Small intestine (tissue), 7 donors: ENCODE data around the gene PRRT1. TPM values are rescaled to one million over a fixed set of nuclear protein-coding genes. Genes with fewer than 3 reads are reported as not detected.
"Not testable (repeated sequence)": the region's sequence is repeated elsewhere in the genome, so short reads cannot be mapped to it uniquely, and the experiment has no call there.

Source experiments
- DNase-seq, 2 donors: peaks; one replicate each; pipeline versions ENCODE4 v3.0.0 to v3.0.0-alpha.2; 2013
- FAIRE-seq: peaks from 2 replicates; lab custom pipeline; 2012; peaks lifted over from hg19 to GRCh38; lab: Jason Lieb, UNC
- H3K27ac ChIP-seq, 3 donors: one replicate each; pipeline ENCODE4 v1.5.1; 2013; ENCODE audit warnings: low read length in 2 of 3, mild to moderate bottlenecking in 2 of 3, control low read depth in 1 of 3, inconsistent platforms in 1 of 3, low read depth in 1 of 3, moderate library complexity in 1 of 3
- H3K27me3 ChIP-seq, 3 donors: one replicate each; pipeline ENCODE4 v1.6.1; 2013; ENCODE audit warnings: low read length in 3 of 3, inconsistent platforms in 1 of 3; ENCODE audit not compliant: control insufficient read depth in 3 of 3, insufficient read depth in 3 of 3
- H3K36me3 ChIP-seq, 3 donors: one replicate each; pipeline ENCODE4 v1.6.1; 2013; ENCODE audit warnings: low read length in 3 of 3, inconsistent platforms in 1 of 3, low read depth in 1 of 3, mild to moderate bottlenecking in 1 of 3, moderate library complexity in 1 of 3; ENCODE audit not compliant: control insufficient read depth in 3 of 3, insufficient read depth in 2 of 3
- H3K4me1 ChIP-seq, 3 donors: one replicate each; pipeline ENCODE4 v1.6.1; 2013; ENCODE audit warnings: low read length in 2 of 3, inconsistent platforms in 1 of 3, low read depth in 1 of 3, mild to moderate bottlenecking in 1 of 3, moderate library complexity in 1 of 3; ENCODE audit not compliant: control insufficient read depth in 3 of 3, insufficient read depth in 2 of 3
- H3K4me3 ChIP-seq, 3 donors: one replicate each; pipeline ENCODE4 v1.5.1; 2013; ENCODE audit warnings: low read length in 3 of 3, control low read depth in 1 of 3, inconsistent platforms in 1 of 3, low read depth in 1 of 3, mild to moderate bottlenecking in 1 of 3, moderate library complexity in 1 of 3
- H3K9me3 ChIP-seq, 2 donors: one replicate each; pipeline ENCODE4 v1.6.1; 2013; ENCODE audit warnings: low read depth in 1 of 2, low read length in 1 of 2; ENCODE audit not compliant: control insufficient read depth in 2 of 2, insufficient read depth in 1 of 2
- WGBS, 3 donors: extraction: QIAGEN DNeasy Blood & Tissue Kit; methylation state at CpG; one replicate each; pipeline ENCODE4 v1.1.7; 2013; 5-methylcytosine and 5-hydroxymethylcytosine counted together
- polyA plus RNA-seq, 4 donors: library from polyadenylated mRNA; stranded (reverse) in 3 of 4; unstranded in 1 of 4; fragments of 200-250 nt in 3 of 4; fragments of 120-200 nt in 1 of 4; gene quantifications; one replicate each; pipeline versions ENCODE4 v1.2.1 to v1.2.3, GENCODE V29; 2013
- donor health status: healthy with polysubstance abuse.
- donor health status: control.
- donor health status: control.
- donor health status: Bipolar disorder and iron deficiency.
- donor health status: healthy.

PRRT1 gene
- polyA plus RNA-seq, 4 donors: 1.4 to 4.7 (median 4.6) TPM; not detected in 1

DNA sequence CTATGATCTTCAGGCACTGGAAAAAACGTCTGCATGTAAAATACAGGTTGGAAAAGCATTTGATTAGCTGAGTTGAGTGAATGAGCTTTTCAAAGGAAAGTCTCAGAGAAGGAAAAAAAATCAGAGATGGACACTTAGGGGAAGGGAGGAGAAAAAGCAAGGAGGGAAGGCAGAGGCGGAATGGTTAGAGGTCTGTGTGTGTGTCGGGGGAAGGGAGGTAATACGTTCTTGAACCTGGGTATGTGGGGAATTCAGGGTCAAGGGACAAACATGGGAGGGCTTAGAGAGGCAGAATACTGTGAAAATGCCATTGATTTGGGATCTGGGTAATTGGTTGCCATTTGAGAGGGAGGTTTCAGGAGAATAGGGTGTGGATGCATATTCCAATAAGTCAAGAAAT, 5.1 kb downstream of the PRRT1 start:
- DNase-seq: no peak

GRCh38 chr6:32146287-32146686, 5.5 kb downstream of the PRRT1 start:
- no peak overlapping the region for H3K27ac ChIP-seq
- H3K4me3 ChIP-seq: no peak overlapping the region
- peaks cover 0 to 5% (median 0%) of the 10 kb centered on the region in 3 donors for H3K36me3 ChIP-seq
- FAIRE-seq: no peak
- peaks cover 0 to 19% (median 2%) of the 10 kb centered on the region in 3 donors for H3K27me3 ChIP-seq
- no peaks in the 10 kb centered on the region for H3K9me3 ChIP-seq
- peak in 1 of 2 donors; percentile 26 for DNase-seq
- WGBS, 3 donors: 83 to 86% (median 85%) methylated on average over 1 of the region's 1 CpG
- peaks cover 0 to 29% (median 0%) of the 10 kb centered on the region in 3 donors for H3K4me1 ChIP-seq

More for the DNA sequence above, 5.1 kb downstream of the PRRT1 start:
- WGBS, 3 donors: 57 to 66% (median 66%) methylated on average over 4 of the region's 4 CpGs
- H3K36me3 ChIP-seq: peaks cover 0 to 5% (median 0%) of the 10 kb centered on the region in 3 donors
- H3K27me3 ChIP-seq: peaks cover 0 to 19% (median 2%) of the 10 kb centered on the region in 3 donors
- FAIRE-seq: no peak
- no peak overlapping the region for H3K27ac ChIP-seq
- no peak overlapping the region for H3K4me3 ChIP-seq
- peaks cover 0 to 30% (median 0%) of the 10 kb centered on the region in 3 donors for H3K4me1 ChIP-seq
- H3K9me3 ChIP-seq: no peaks in the 10 kb centered on the region

DNA sequence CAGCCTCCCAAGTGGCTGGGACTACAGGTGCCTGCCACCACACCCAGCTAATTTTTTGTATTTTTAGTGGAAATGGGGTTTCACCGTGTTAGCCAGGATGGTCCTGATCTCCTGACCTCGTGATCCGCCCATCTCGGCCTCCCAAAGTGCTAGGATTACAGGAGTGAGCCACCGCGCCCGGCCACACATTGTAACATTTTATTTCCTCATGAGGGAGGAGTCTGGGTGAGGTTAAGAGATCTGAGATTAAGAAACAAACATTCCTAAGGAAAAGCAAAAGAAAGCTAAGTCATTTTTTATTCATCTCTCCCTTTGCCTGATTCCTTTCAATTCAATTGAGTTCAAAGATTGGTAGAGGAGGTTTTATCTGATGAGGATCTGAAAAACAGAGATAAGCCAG, 7.5 kb downstream of the PRRT1 start:
- DNase-seq: peak; percentile 49 to 63
- not testable (repeated sequence) for FAIRE-seq, H3K27ac ChIP-seq, H3K36me3 ChIP-seq, H3K4me3 ChIP-seq, H3K9me3 ChIP-seq
- H3K4me1 ChIP-seq: peaks cover 0 to 34% (median 0%) of the 10 kb centered on the region in 3 donors
- 20 to 69% (median 44%) methylated on average over 7 of the region's 7 CpGs for WGBS, 3 donors
- peaks cover 0 to 12% (median 0%) of the 10 kb centered on the region in 3 donors for H3K27me3 ChIP-seq

GRCh38 chr6:32140420-32141046, 11.2 kb downstream of the PRRT1 start:
- Histone ChIP-seq H3K36me3 (no peaks in the 10 kb centered on the region), H3K4me3 (no peak overlapping the region), H3K9me3 (no peaks in the 10 kb centered on the region), H3K27ac (peak overlapping the region in 1 of 3 donors; percentile 36), H3K4me1 (peaks cover 0 to 23% (median 0%) of the 10 kb centered on the region in 3 donors), H3K27me3 (peaks cover 0 to under 1% (median 0%) of the 10 kb centered on the region in 3 donors)
- FAIRE-seq (no peak), DNase-seq (peak in 1 of 2 donors; percentile 21)
- WGBS, 3 donors: 20 to 54% (median 42%) methylated on average over 5 of the region's 5 CpGs

GRCh38 chr6:32139590-32139989, 12.1 kb downstream of the PRRT1 start:
- Histone ChIP-seq H3K27me3 (no peaks in the 10 kb centered on the region), H3K9me3 (no peaks in the 10 kb centered on the region), H3K36me3 (no peaks in the 10 kb centered on the region), H3K4me3 (no peak overlapping the region), H3K4me1 (peaks cover 0 to 23% (median 0%) of the 10 kb centered on the region in 3 donors), H3K27ac (no peak overlapping the region)
- 67 to 84% (median 84%) methylated on average over 5 of the region's 5 CpGs for WGBS, 3 donors
- no peak for FAIRE-seq
- DNase-seq: no peak

DNA sequence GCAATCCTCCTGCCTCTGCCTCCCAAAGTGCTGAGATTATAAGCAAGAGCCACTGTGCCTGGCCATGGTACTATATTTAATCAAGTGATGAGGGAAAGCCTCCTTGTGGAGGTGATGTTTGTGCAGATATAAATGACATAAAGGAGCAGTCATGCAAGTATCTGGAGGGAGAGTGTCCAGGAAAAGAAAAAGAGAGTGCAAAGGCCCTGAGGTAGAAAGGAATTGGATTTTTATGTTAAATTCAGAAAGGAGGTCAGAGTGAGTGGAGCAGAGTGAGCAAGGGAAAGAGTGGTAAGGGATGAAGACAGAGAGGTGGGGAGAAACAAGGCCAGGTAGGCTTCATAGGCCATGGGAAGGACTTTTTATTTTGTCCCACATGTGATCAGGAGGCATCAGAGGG, 14.3 kb downstream of the PRRT1 start:
- no peak for FAIRE-seq
- Histone ChIP-seq H3K4me1 (peaks cover 0 to 18% (median 0%) of the 10 kb centered on the region in 3 donors), H3K4me3 (no peak overlapping the region), H3K27me3 (no peaks in the 10 kb centered on the region), H3K9me3 (no peaks in the 10 kb centered on the region), H3K27ac (no peak overlapping the region), H3K36me3 (no peaks in the 10 kb centered on the region)
- DNase-seq: no peak

GRCh38 chr6:32133786-32134185, 18.0 kb downstream of the PRRT1 start:
- DNase-seq: no peak
- H3K9me3 ChIP-seq: peaks cover 0 to 4% of the 10 kb centered on the region in 2 donors

GRCh38 chr6:32132110-32132509, 19.6 kb downstream of the PRRT1 start:
- H3K36me3 ChIP-seq: peaks cover 0 to 2% (median 0%) of the 10 kb centered on the region in 3 donors
- FAIRE-seq: no peak
- no peak overlapping the region for H3K27ac ChIP-seq
- no peak overlapping the region for H3K4me3 ChIP-seq
- DNase-seq: no peak
- H3K4me1 ChIP-seq: peaks cover 7 to 17% (median 9%) of the 10 kb centered on the region in 3 donors
- H3K9me3 ChIP-seq: peaks cover 0 to 4% of the 10 kb centered on the region in 2 donors
- H3K27me3 ChIP-seq: no peaks in the 10 kb centered on the region

More at GRCh38 chr6:32133786-32134185, 18.0 kb downstream of the PRRT1 start:
- WGBS, 3 donors: 82 to 83% (median 83%) methylated on average over 4 of the region's 4 CpGs
- no peak overlapping the region for H3K27ac ChIP-seq
- H3K4me1 ChIP-seq: peaks cover 7 to 8% (median 7%) of the 10 kb centered on the region in 3 donors
- no peaks in the 10 kb centered on the region for H3K27me3 ChIP-seq
- FAIRE-seq: no peak
- no peak overlapping the region for H3K4me3 ChIP-seq
- no peaks in the 10 kb centered on the region for H3K36me3 ChIP-seq
